Chondrocyte (in vitro differentiated cells): Measurements from ENCODE around the gene ARFGAP1. TPM values are rescaled to one million over a fixed set of nuclear protein-coding genes. Genes with fewer than 3 reads are reported as not detected.

Experiments used
- DNase-seq: peaks from one replicate; pipeline ENCODE4 v3.0.0; 2021; ENCODE audit warnings: mixed read lengths, low spot score
- H3K27ac Mint-ChIP-seq: one replicate; pipeline ENCODE4 v1.8.0; 2021; ENCODE audit warnings: mild to moderate bottlenecking, moderate library complexity, mixed read lengths; ENCODE audit not compliant: unreplicated experiment
- H3K27me3 Mint-ChIP-seq: 2 replicates; pipeline ENCODE4 v1.8.0; 2021; ENCODE audit warnings: low read depth, mixed read lengths
- H3K36me3 Mint-ChIP-seq: 2 replicates; pipeline ENCODE4 v1.8.0; 2021; ENCODE audit warnings: low read depth, mixed read lengths
- H3K4me1 Mint-ChIP-seq: 2 replicates; pipeline ENCODE4 v1.8.0; 2021; ENCODE audit warnings: low read depth, mild to moderate bottlenecking, mixed read lengths
- H3K4me3 Mint-ChIP-seq: one replicate; pipeline ENCODE4 v1.8.0; 2021; ENCODE audit warnings: mild to moderate bottlenecking, moderate library complexity, mixed read lengths; ENCODE audit not compliant: unreplicated experiment
- H3K9me3 Mint-ChIP-seq: 2 replicates; pipeline ENCODE4 v1.8.0; 2021; ENCODE audit warnings: low read depth, mixed read lengths
- total RNA-seq: library from RNA; stranded (reverse); gene quantifications from 3 replicates; pipeline ENCODE4 v1.2.1, GENCODE V29; 2021
- TF ChIP-seq, protein P1 (sequence below): fragments of 200-600 bp; sonication (generic); IDR thresholded peaks from 2 replicates; pipeline ENCODE4 v1.5.0; 2021; ENCODE audit warnings: antibody characterized with exemption, mild to moderate bottlenecking, moderate library complexity

ARFGAP1 gene
- total RNA-seq, 1 donor from 2014 or later, result 117 TPM

GRCh38 chr20:63296531-63297299, 24.1 kb downstream of the ARFGAP1 start:
- peaks cover 19% of the 10 kb centered on the region for H3K27me3 Mint-ChIP-seq
- H3K4me1 Mint-ChIP-seq, result no peaks in the 10 kb centered on the region
- no peak overlapping the region for H3K27ac Mint-ChIP-seq
- DNase-seq, result no peak
- peaks cover 4% of the 10 kb centered on the region for H3K9me3 Mint-ChIP-seq
- H3K4me3 Mint-ChIP-seq, result no peak overlapping the region
- H3K36me3 Mint-ChIP-seq, result peaks cover 5% of the 10 kb centered on the region
- TF ChIP-seq, protein P1, sequence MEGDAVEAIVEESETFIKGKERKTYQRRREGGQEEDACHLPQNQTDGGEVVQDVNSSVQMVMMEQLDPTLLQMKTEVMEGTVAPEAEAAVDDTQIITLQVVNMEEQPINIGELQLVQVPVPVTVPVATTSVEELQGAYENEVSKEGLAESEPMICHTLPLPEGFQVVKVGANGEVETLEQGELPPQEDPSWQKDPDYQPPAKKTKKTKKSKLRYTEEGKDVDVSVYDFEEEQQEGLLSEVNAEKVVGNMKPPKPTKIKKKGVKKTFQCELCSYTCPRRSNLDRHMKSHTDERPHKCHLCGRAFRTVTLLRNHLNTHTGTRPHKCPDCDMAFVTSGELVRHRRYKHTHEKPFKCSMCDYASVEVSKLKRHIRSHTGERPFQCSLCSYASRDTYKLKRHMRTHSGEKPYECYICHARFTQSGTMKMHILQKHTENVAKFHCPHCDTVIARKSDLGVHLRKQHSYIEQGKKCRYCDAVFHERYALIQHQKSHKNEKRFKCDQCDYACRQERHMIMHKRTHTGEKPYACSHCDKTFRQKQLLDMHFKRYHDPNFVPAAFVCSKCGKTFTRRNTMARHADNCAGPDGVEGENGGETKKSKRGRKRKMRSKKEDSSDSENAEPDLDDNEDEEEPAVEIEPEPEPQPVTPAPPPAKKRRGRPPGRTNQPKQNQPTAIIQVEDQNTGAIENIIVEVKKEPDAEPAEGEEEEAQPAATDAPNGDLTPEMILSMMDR, result no peak

DNA sequence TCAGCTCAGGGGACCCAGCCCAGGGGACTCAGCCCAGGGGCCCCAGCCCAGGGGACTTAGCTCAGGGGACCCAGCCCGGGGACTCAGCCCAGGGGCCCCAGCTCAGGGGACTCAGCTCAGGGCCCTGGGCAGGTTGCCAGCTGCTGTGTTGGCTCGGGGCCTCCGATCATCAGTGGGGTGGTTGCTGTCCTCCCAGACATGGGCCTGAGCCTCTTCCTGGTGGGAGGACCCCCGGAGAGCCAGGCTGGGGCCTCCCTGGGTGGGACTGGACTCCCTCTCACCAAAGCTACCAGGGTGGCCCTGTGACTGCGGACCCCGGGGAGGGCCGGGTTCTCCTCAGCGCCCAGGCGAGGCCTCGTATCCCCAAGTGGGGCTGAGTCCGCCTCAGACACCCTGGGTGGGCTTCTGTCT, 24.8 kb downstream of the ARFGAP1 start:
- Mint-ChIP-seq H3K27me3 (peaks cover 21% of the 10 kb centered on the region), H3K4me1 (no peaks in the 10 kb centered on the region), H3K27ac (no peak overlapping the region), H3K36me3 (peaks cover 5% of the 10 kb centered on the region), H3K4me3 (no peak overlapping the region), H3K9me3 (peaks cover 8% of the 10 kb centered on the region)
- DNase-seq, result no peak
- TF ChIP-seq, protein P1, result no peak

DNA sequence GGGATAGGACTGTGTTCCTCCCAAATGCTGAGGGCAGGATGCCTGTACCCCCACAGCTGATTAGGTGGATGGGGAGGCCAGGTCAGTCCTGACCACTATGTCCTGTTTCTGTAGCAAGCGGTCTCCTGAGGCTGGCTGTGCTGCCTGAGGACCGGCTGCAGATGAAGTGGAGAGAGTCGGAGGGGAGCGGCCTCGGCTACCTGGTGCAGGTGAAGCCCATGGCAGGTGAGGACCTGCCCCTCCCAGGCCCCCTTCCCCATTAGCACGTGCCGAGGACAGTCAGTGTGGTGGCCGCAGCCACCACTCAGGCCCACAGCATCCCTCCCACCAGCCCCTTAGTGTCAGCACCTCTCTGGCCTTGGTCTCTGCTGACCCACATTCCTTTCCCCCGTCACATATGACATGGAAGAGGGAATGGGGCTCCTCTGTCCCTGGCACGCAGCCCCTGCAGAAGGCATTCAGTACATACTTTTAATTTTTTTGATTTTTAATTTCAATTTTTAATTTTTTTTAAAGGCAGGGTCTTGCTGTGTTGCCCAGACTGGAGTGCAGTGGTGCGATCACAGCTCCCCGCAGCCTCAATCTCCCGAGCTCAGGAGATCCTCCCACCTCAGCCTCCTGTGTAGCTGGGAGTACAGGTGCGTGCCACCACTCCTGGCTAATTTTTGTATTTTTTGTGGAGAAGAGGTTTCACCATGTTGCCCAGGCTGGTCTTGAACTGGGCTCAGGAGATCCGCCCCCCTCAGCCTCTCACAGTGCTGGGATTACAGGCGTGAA, 25.4 kb downstream of the ARFGAP1 start:
- DNase-seq, result no peak
- TF ChIP-seq, protein P1, result no peak
- H3K36me3 Mint-ChIP-seq, result peaks cover 5% of the 10 kb centered on the region

GRCh38 chr20:63298731-63299312, 26.2 kb downstream of the ARFGAP1 start:
- H3K9me3 Mint-ChIP-seq, result peaks cover 11% of the 10 kb centered on the region
- peaks cover 5% of the 10 kb centered on the region for H3K36me3 Mint-ChIP-seq
- H3K4me1 Mint-ChIP-seq, result no peaks in the 10 kb centered on the region
- no peak for DNase-seq
- TF ChIP-seq, protein P1, result no peak
- H3K27ac Mint-ChIP-seq, result no peak overlapping the region
- no peak overlapping the region for H3K4me3 Mint-ChIP-seq
- peaks cover 26% of the 10 kb centered on the region for H3K27me3 Mint-ChIP-seq

More for the DNA sequence above, 25.4 kb downstream of the ARFGAP1 start:
- H3K4me3 Mint-ChIP-seq, result no peak overlapping the region
- peaks cover 11% of the 10 kb centered on the region for H3K9me3 Mint-ChIP-seq
- no peak overlapping the region for H3K27ac Mint-ChIP-seq
- peaks cover 26% of the 10 kb centered on the region for H3K27me3 Mint-ChIP-seq
- H3K4me1 Mint-ChIP-seq, result no peaks in the 10 kb centered on the region

DNA sequence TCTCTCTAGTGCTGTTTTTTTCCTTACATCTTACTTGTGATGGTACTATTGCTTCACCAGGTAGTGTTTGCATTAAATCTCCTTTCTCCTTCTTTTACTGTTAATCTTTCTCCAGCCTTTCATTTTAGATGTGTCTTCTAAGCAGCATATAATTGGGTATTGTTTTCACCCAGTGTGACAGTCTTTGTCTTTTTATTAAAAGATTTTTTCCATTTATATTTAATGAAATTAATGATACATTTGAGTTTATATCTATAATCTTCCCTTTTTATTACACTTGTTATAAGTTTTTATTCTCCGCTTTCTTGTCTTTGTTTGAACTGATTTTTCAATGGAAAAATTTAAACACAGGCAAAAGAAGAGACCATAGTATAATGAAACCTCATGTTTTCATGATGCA, 29.1 kb downstream of the ARFGAP1 start:
- no peak for DNase-seq
- Mint-ChIP-seq H3K27me3 (peaks cover 30% of the 10 kb centered on the region), H3K36me3 (peaks cover 5% of the 10 kb centered on the region), H3K4me1 (no peaks in the 10 kb centered on the region), H3K9me3 (peaks cover 11% of the 10 kb centered on the region), H3K4me3 (no peak overlapping the region), H3K27ac (no peak overlapping the region)
- TF ChIP-seq, protein P1, result no peak
